ENCODE data around the gene NR2C2.

The NR2C2 gene

DNA sequence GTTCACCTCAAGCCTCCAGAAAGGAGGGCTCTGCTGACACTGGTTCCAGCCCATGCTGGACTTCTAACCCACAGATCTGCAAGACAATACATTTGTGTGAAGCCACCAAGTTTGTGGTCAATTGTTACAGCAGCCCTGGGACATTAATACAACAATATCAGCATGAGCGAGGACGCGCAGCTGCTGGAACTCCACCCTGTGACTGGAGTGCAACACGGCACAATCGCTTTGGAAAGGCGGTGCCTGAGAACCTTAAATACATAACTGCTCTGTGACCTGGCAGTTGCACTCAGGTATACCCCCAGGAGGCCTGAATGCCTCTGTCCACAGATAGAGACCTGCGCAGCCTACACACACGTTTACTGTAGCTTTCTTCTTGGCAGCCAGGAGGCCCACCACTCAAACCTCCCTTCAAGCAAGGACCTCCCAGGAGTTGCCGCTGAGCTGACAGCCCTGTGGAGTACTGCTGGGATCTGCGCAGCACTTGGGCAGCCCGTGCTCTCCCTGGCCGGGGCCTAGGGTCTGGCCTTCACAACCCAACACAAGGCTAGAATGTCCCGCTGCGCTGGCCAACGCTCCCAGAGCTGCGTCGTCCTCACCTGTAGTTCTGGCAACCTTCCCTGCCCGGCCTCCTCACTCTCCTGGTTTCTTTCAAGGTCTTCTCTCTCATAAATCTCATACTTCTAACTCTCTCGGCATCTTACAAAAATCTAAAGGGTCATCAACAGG, 109.5 kb downstream of the NR2C2 start:
- no peak overlapping the region for H3K4me3 ChIP-seq (ENCODE audit: low read depth, low read length)
- DNase-seq (ENCODE audit: low read depth): no peak
- TF ChIP-seq, protein P1, sequence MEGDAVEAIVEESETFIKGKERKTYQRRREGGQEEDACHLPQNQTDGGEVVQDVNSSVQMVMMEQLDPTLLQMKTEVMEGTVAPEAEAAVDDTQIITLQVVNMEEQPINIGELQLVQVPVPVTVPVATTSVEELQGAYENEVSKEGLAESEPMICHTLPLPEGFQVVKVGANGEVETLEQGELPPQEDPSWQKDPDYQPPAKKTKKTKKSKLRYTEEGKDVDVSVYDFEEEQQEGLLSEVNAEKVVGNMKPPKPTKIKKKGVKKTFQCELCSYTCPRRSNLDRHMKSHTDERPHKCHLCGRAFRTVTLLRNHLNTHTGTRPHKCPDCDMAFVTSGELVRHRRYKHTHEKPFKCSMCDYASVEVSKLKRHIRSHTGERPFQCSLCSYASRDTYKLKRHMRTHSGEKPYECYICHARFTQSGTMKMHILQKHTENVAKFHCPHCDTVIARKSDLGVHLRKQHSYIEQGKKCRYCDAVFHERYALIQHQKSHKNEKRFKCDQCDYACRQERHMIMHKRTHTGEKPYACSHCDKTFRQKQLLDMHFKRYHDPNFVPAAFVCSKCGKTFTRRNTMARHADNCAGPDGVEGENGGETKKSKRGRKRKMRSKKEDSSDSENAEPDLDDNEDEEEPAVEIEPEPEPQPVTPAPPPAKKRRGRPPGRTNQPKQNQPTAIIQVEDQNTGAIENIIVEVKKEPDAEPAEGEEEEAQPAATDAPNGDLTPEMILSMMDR (conservative IDR thresholded peaks at IDR 0.05; ENCODE audit: low read depth, low read length): no peak

DNA sequence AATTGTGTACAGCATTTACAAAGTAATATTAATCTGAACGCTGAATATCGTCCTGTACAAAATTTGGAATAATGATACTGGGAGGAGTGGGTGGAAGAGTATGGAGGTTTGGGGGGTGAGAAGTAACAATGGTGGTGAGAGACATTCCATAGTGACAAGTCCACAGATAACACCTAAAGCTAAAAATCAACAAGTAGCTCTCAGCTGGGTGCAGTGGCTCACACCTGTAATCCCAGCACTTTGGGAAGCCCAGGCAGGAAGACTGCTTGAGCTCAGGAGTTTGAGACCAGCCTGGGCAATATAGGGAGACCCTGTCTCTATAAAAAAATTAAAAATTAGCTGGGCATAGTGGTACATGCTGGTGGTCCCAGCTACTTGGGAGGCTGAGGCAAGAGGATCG, 112.6 kb downstream of the NR2C2 start:
- no peak overlapping the region for H3K4me3 ChIP-seq (ENCODE audit: low read depth, low read length)
- no peak for DNase-seq (ENCODE audit: low read depth)
- TF ChIP-seq, protein P1 (conservative IDR thresholded peaks at IDR 0.05; ENCODE audit: low read depth, low read length): no peak

- DNase-seq (ENCODE audit: low read depth): no peak
- no peak overlapping the region for H3K4me3 ChIP-seq (ENCODE audit: low read depth, low read length)
- TF ChIP-seq, protein P1 (conservative IDR thresholded peaks at IDR 0.05; ENCODE audit: low read depth, low read length): no peak
Observed at GRCh38 chr3:15063238-15063637, 115.9 kb downstream of the NR2C2 start.

DNA sequence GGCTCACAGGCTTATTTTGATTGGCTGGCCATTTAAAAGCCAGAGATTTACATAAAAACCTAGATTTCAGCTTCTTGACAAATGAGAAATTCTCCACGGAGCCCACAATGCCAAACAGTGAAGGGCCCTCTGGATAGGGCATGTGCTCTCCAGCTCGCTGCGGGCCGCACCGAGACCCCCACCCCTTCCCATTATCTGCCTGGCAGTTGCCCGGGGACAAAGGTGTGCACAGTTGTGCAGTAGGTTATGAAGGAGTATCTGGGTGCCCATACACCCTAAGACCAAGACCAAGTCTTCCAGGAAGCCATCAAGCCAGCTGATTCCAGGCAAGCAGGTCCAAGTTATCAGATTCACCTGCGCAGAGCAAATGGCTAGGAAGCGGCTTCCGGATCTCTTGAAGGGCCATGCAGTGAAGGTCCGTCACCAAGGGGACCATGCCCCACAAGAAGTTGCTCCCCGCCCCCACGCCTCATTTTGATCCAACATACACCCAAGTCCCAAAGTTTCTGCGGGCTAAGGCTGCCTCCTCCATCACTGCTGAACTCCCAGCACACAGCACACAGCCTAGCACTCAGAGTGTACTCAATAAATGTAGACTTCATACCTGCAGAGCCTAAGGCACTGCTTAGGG, 116.4 kb downstream of the NR2C2 start:
- TF ChIP-seq, protein P1 (conservative IDR thresholded peaks at IDR 0.05; ENCODE audit: low read depth, low read length): no peak
- DNase-seq (ENCODE audit: low read depth): no peak
- peak overlapping the region; percentile 96 for H3K4me3 ChIP-seq (ENCODE audit: low read depth, low read length)

DNA sequence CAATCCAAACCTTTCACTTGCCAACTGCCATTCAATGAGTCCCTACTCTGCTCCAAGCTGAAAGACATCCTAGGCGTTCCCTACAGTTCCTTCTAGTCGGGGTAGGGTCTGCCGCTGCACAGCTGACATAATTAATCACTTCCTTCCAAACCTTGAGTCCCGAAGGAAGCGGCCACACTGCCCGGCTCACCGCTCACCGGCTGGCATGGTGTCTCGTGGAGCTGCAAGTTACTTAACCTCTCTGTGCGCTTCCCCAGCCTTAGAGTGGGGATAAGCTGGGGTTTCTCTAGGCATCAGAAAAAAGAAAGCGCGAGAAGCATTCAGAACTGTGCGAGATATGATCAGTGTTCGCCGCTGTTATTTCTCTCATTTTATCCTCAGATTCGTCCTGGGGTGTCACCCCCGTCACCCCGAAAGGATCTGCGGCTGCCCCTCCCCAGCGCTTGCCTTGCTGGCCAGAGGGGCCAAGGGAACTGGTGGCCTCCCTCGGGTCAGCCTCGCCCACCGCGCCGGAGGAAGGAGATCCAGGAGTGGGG, 117.0 kb downstream of the NR2C2 start:
- peak overlapping the region; percentile 96 for H3K4me3 ChIP-seq (ENCODE audit: low read depth, low read length)
- TF ChIP-seq, protein P1 (conservative IDR thresholded peaks at IDR 0.05; ENCODE audit: low read depth, low read length): no peak
- peak; percentile 39 for DNase-seq (ENCODE audit: low read depth)

DNA sequence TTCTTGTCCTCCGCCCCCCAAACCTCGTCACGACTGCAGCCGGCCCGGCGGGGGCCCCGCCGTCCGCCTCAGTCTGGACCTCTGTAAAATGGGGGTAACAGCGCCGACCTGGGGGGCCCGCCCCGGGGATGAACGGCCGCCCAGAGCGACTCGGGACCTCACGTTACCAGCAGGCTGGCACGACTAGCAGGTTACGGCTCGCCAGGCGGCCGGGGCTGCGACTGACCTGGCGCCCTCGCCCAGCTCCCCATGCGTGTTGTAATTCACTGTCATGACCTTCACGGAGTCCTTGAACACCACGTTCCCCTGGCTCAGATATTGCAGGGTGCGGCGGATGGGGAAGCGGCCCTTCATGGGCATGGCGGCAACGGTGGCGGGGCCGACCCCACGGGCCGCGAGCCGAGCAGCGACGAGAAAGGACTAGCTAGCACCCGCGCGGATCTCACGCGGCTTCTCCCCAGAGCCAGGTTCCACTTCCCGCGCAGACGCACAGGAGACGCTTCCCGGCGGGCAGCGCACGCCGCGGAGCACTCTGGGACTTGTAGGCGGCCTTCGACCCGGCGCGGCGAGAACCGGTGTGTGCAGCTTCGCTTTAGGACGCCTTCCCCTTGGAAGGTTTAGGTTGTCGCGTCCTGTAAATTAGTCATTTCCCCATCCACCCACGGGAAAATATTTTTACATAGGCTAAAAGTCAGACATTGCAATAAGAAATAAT, 117.6 kb downstream of the NR2C2 start, which contains the start of gene MRPS25:
MRPS25 (minus strand) TSS at position 481 of the 715 bp plus-strand sequence; CDS start at position 360, 121 bp downstream.
- DNase-seq (ENCODE audit: low read depth): peak; percentile 96
- H3K4me3 ChIP-seq (ENCODE audit: low read depth, low read length): peak within 1 kb of the TSS; percentile 96
- TF ChIP-seq, protein P1 (conservative IDR thresholded peaks at IDR 0.05; ENCODE audit: low read depth, low read length): no peak
